Activated CD4-positive, CD25-positive, alpha-beta regulatory T cell (primary cell): Measurements from ENCODE around the gene FAM81B.
"Not testable (repeated sequence)": the region's sequence is repeated elsewhere in the genome, so short reads cannot be mapped to it uniquely, and the experiment has no call there.

ENCODE experiments used
- DNase-seq, 4 experiments: peaks; one replicate each; lab custom pipeline; 2025; lab: John Stamatoyannopoulos, UW

Gene FAM81B

GRCh38 chr5:95390812-95391492, at the start of gene FAM81B:
Gene FAM81B (plus strand): TSS chr5:95391366. CDS start chr5:95391390, 24 bp downstream.
- no peak for DNase-seq

- DNase-seq: not testable (repeated sequence)
Measured at GRCh38 chr5:95341444-95341843, 49.7 kb upstream of the FAM81B start.

GRCh38 chr5:95347506-95348120, 43.6 kb upstream of the FAM81B start:
- DNase-seq: no peak

- DNase-seq: no peak
Measured at GRCh38 chr5:95350631-95351030, 40.5 kb upstream of the FAM81B start.

- DNase-seq: no peak
Measured at GRCh38 chr5:95352691-95353090, 38.5 kb upstream of the FAM81B start.

- no peak for DNase-seq
Measured at GRCh38 chr5:95358320-95358719, 32.8 kb upstream of the FAM81B start.

GRCh38 chr5:95358848-95359247, 32.3 kb upstream of the FAM81B start:
- DNase-seq: no peak

GRCh38 chr5:95360667-95361066, 30.5 kb upstream of the FAM81B start:
- DNase-seq: not testable (repeated sequence)

- no peak for DNase-seq
Measured at GRCh38 chr5:95365302-95366095, 25.7 kb upstream of the FAM81B start.

GRCh38 chr5:95369782-95370181, 21.4 kb upstream of the FAM81B start:
- no peak for DNase-seq

GRCh38 chr5:95374061-95374460, 17.1 kb upstream of the FAM81B start:
- no peak for DNase-seq

GRCh38 chr5:95375591-95375990, 15.6 kb upstream of the FAM81B start:
- DNase-seq: no peak

- no peak for DNase-seq
Measured at GRCh38 chr5:95379133-95379532, 12.0 kb upstream of the FAM81B start.

GRCh38 chr5:95380103-95380628, 11.0 kb upstream of the FAM81B start:
- no peak for DNase-seq

GRCh38 chr5:95382801-95383200, 8.4 kb upstream of the FAM81B start:
- DNase-seq: no peak

- no peak for DNase-seq
Measured at GRCh38 chr5:95384485-95385213, 6.5 kb upstream of the FAM81B start.

- DNase-seq: no peak
Measured at GRCh38 chr5:95385334-95385733, 5.8 kb upstream of the FAM81B start.

- DNase-seq: not testable (repeated sequence)
Measured at GRCh38 chr5:95391965-95392364, 799 bp downstream of the FAM81B start.

- DNase-seq: no peak
Measured at GRCh38 chr5:95392593-95393182, 1.5 kb downstream of the FAM81B start.

- no peak for DNase-seq
Measured at GRCh38 chr5:95393279-95393678, 2.1 kb downstream of the FAM81B start.

- no peak for DNase-seq
Measured at GRCh38 chr5:95398989-95399388, 7.8 kb downstream of the FAM81B start.

GRCh38 chr5:95401626-95402025, 10.5 kb downstream of the FAM81B start:
- no peak for DNase-seq
